Breast epithelium (tissue), 3 donors: Measurements from ENCODE around the gene HDAC10.
"Not testable (repeated sequence)": the region's sequence is repeated elsewhere in the genome, so short reads cannot be mapped to it uniquely, and the experiment has no call there.

Experiments used
- POLR2AphosphoS5 ChIP-seq, 3 donors: sonication (generic); formaldehyde crosslinking; IDR thresholded peaks; one replicate each; pipeline ENCODE4 v1.6.1; 2017; ENCODE audit warnings: antibody characterized with exemption in 3 of 3
- TF ChIP-seq, protein P1 (sequence below), 3 donors: fragments of 450-650 bp; IDR thresholded peaks; one replicate each; pipeline ENCODE4 v1.5.1; 2016 to 2017; ENCODE audit warnings: antibody characterized with exemption in 3 of 3, mild to moderate bottlenecking in 3 of 3, moderate library complexity in 3 of 3

DNA sequence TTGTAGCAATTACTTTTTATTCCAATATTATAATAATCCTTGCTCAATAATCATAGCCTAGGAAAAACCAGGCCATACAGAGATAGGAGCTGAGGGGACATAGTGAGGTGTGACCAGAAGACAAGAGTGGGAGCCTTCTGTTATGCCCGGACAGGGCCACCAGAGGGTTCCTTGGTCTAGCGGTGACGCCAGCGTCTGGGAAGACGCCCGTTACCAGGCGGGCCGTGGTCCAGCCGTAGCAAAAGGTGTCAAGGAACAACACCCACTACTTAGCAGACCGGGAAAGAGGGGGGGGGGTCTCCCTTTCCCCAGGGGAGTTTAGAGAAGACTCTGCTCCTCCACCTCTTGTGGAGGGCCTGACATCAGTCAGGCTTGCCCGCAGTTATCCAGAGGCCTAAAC lies 22.3 kb upstream of the HDAC10 start:
- TF ChIP-seq, protein P1, sequence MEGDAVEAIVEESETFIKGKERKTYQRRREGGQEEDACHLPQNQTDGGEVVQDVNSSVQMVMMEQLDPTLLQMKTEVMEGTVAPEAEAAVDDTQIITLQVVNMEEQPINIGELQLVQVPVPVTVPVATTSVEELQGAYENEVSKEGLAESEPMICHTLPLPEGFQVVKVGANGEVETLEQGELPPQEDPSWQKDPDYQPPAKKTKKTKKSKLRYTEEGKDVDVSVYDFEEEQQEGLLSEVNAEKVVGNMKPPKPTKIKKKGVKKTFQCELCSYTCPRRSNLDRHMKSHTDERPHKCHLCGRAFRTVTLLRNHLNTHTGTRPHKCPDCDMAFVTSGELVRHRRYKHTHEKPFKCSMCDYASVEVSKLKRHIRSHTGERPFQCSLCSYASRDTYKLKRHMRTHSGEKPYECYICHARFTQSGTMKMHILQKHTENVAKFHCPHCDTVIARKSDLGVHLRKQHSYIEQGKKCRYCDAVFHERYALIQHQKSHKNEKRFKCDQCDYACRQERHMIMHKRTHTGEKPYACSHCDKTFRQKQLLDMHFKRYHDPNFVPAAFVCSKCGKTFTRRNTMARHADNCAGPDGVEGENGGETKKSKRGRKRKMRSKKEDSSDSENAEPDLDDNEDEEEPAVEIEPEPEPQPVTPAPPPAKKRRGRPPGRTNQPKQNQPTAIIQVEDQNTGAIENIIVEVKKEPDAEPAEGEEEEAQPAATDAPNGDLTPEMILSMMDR (IDR thresholded peaks at IDR 0.05): not testable (repeated sequence)
- not testable (repeated sequence) for TF ChIP-seq POLR2AphosphoS5 (IDR thresholded peaks at IDR 0.05)
